MM.1S (cell line): ENCODE results near the gene NR6A1.

ENCODE experiments used
- DNase-seq: peaks from one replicate; pipeline ENCODE4 v3.0.0-alpha.2; 2015
- H2AFZ ChIP-seq: fragments of 300-600 bp; sonication (generic); 2 replicates; pipeline ENCODE4 v1.6.0; 2016; ENCODE audit warnings: antibody characterized with exemption, low read length
- H3F3A ChIP-seq: fragments of 300-600 bp; sonication (generic); 2 replicates; pipeline ENCODE4 v1.6.1; 2016; ENCODE audit warnings: mild to moderate bottlenecking, antibody characterized with exemption, low read length, moderate library complexity, mixed read lengths; ENCODE audit not compliant: insufficient read depth
- H3K27ac ChIP-seq: fragments of 300-600 bp; sonication (generic); 2 replicates; pipeline ENCODE4 v1.5.1; 2016; ENCODE audit warnings: mild to moderate bottlenecking, low read length
- H3K27me3 ChIP-seq: fragments of 300-600 bp; sonication (generic); replicated peaks from 2 replicates; pipeline ENCODE4 v1.6.0; 2016; ENCODE audit warnings: low read length; ENCODE audit not compliant: insufficient read depth
- H3K36me3 ChIP-seq: fragments of 300-600 bp; sonication (generic); replicated peaks from 2 replicates; pipeline ENCODE4 v1.6.1; 2016; ENCODE audit warnings: mild to moderate bottlenecking, low read length, mixed read lengths; ENCODE audit not compliant: insufficient read depth
- H3K4me1 ChIP-seq: fragments of 300-600 bp; sonication (generic); 2 replicates; pipeline ENCODE4 v1.6.1; 2016; ENCODE audit warnings: low read length, mixed read lengths
- H3K4me2 ChIP-seq: fragments of 300-600 bp; sonication (generic); 2 replicates; pipeline ENCODE4 v1.6.0; 2016; ENCODE audit warnings: low read depth, low read length
- H3K4me3 ChIP-seq: fragments of 300-600 bp; sonication (generic); 2 replicates; pipeline ENCODE4 v1.5.1; 2016; ENCODE audit warnings: low read length, mixed read lengths
- H3K79me2 ChIP-seq: fragments of 300-600 bp; sonication (generic); 2 replicates; pipeline ENCODE4 v1.6.1; 2016; ENCODE audit warnings: mixed run types, low read length, mixed read lengths
- H3K9ac ChIP-seq: fragments of 300-600 bp; sonication (generic); 2 replicates; pipeline ENCODE4 v1.6.1; 2016; ENCODE audit warnings: low read length, mixed read lengths
- H3K9me2 ChIP-seq: fragments of 300-600 bp; sonication (generic); replicated peaks from 2 replicates; pipeline ENCODE4 v1.6.1; 2016; ENCODE audit warnings: mild to moderate bottlenecking, low read length, mixed read lengths; ENCODE audit not compliant: insufficient read depth
- H3K9me3 ChIP-seq: fragments of 300-600 bp; sonication (generic); replicated peaks from 2 replicates; pipeline ENCODE4 v1.6.1; 2016; ENCODE audit warnings: mild to moderate bottlenecking, low read length, mixed read lengths; ENCODE audit not compliant: insufficient read depth
- H4K20me1 ChIP-seq: fragments of 300-600 bp; sonication (generic); 2 replicates; pipeline ENCODE4 v1.6.1; 2016; ENCODE audit warnings: mild to moderate bottlenecking, low read length, moderate library complexity, mixed read lengths; ENCODE audit not compliant: insufficient read depth
- EZH2 ChIP-seq: fragments of 300-600 bp; sonication (generic); optimal IDR thresholded peaks from 2 replicates; pipeline ENCODE3; 2017; ENCODE audit warnings: low read depth, mild to moderate bottlenecking, antibody characterized with exemption, low read length, mixed read lengths
- EZH2phosphoT487 ChIP-seq: fragments of 300-600 bp; sonication (generic); IDR thresholded peaks from 2 replicates; pipeline ENCODE4 v1.6.1; 2018; ENCODE audit warnings: antibody characterized with exemption, low read length
- TF ChIP-seq, protein P1 (sequence below): fragments of 300-600 bp; sonication (generic); IDR thresholded peaks from 2 replicates; pipeline ENCODE4 v1.5.1; 2016; ENCODE audit warnings: antibody characterized with exemption, low read length, mixed read lengths

Gene NR6A1

GRCh38 chr9:124511891-124512805, 259.0 kb downstream of the NR6A1 start:
- TF ChIP-seq, protein P1, sequence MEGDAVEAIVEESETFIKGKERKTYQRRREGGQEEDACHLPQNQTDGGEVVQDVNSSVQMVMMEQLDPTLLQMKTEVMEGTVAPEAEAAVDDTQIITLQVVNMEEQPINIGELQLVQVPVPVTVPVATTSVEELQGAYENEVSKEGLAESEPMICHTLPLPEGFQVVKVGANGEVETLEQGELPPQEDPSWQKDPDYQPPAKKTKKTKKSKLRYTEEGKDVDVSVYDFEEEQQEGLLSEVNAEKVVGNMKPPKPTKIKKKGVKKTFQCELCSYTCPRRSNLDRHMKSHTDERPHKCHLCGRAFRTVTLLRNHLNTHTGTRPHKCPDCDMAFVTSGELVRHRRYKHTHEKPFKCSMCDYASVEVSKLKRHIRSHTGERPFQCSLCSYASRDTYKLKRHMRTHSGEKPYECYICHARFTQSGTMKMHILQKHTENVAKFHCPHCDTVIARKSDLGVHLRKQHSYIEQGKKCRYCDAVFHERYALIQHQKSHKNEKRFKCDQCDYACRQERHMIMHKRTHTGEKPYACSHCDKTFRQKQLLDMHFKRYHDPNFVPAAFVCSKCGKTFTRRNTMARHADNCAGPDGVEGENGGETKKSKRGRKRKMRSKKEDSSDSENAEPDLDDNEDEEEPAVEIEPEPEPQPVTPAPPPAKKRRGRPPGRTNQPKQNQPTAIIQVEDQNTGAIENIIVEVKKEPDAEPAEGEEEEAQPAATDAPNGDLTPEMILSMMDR = no peak
- TF ChIP-seq EZH2 (no peak), EZH2phosphoT487 (no peak)
- Histone ChIP-seq H3K4me3 (no peak overlapping the region), H2AFZ (0 out of 2 replicates have a peak overlapping the region, but pooled peaks have one; percentile 7), H3K36me3 (no peaks in the 10 kb centered on the region), H4K20me1 (no peaks in the 10 kb centered on the region), H3K9me2 (no peaks in the 10 kb centered on the region), H3K4me1 (peaks cover 11% of the 10 kb centered on the region), H3K9ac (no peak overlapping the region), H3F3A (no peaks in the 10 kb centered on the region), H3K4me2 (peak overlapping the region; percentile 39; the same call in 1 of the 2 replicates), H3K9me3 (no peaks in the 10 kb centered on the region), H3K79me2 (no peaks in the 10 kb centered on the region), H3K27ac (no peak overlapping the region), H3K27me3 (no peaks in the 10 kb centered on the region)
- no peak for DNase-seq

- Histone ChIP-seq H3K27me3 (no peaks in the 10 kb centered on the region), H3K9ac (no peak overlapping the region), H3K36me3 (no peaks in the 10 kb centered on the region), H2AFZ (no peak overlapping the region), H3K4me2 (peak overlapping the region; percentile 39; the same call in 1 of the 2 replicates), H3K4me3 (no peak overlapping the region), H3K79me2 (no peaks in the 10 kb centered on the region), H3K27ac (no peak overlapping the region), H4K20me1 (no peaks in the 10 kb centered on the region), H3K9me2 (no peaks in the 10 kb centered on the region), H3K4me1 (peaks cover 11% of the 10 kb centered on the region), H3K9me3 (no peaks in the 10 kb centered on the region), H3F3A (no peaks in the 10 kb centered on the region)
- TF ChIP-seq EZH2 = no peak
- TF ChIP-seq EZH2phosphoT487 = no peak
- TF ChIP-seq, protein P1 = no peak
- DNase-seq = no peak
These were observed 259.7 kb downstream of the NR6A1 start for GRCh38 chr9:124511426-124511840.

DNA sequence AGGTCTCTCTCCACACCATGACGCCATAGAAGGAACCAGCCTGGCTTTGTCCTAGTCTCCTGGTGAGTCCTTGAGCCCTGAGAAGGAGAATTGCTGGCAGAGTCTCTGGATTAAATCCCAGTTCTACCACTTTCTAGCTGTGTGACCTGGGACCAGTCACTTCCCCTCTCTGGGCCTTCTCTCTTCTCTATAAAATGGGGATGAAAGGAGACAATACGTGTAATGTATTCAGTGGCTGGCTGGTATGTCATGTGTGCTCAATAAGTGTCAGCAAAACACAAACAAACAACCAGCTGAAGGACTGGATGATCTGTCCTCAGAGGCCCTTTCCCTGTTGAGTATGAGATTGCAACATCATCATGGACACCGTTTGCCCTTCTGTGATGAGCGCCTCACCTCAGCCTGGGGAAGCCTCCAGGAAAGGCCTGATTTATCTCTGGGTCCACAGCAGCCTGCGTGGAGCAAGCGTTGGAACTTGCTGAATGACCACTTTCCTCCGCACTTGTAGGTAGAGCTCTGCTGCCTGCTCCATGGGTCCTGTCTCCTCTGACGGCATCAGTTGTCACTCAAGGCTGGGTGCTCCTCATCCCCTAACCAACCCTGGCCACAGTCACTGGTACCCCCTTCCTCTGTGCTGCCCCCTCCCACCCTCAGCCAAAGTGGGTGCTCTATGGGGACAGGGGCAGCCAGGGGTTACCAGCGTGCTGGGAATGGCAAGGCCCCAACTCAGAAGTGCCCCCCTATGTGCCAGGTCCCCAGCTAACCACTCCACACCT, 260.3 kb downstream of the NR6A1 start:
- no peak overlapping the region for H3K4me2 ChIP-seq
- no peak overlapping the region for H3K27ac ChIP-seq

More for the DNA sequence above, 260.3 kb downstream of the NR6A1 start:
- peaks cover 11% of the 10 kb centered on the region for H3K4me1 ChIP-seq
- 0 out of 2 replicates have a peak, but pooled peaks cover 2% of the 10 kb centered on the region for H3K27me3 ChIP-seq
- H3K9ac ChIP-seq = no peak overlapping the region
- H3F3A ChIP-seq = no peaks in the 10 kb centered on the region
- H3K36me3 ChIP-seq = no peaks in the 10 kb centered on the region
- H2AFZ ChIP-seq = no peak overlapping the region
- no peak overlapping the region for H3K4me3 ChIP-seq
- H4K20me1 ChIP-seq = no peaks in the 10 kb centered on the region
- TF ChIP-seq EZH2 (no peak), EZH2phosphoT487 (no peak)
- TF ChIP-seq, protein P1 = no peak
- H3K9me3 ChIP-seq = no peaks in the 10 kb centered on the region
- no peaks in the 10 kb centered on the region for H3K79me2 ChIP-seq
- no peaks in the 10 kb centered on the region for H3K9me2 ChIP-seq
- DNase-seq = no peak
